CD4-positive, alpha-beta T cell treated with Interleukin-4 for 1 hour (primary cell): Measurements from ENCODE around the gene NXN.
"Not testable (repeated sequence)": the region's sequence is repeated elsewhere in the genome, so short reads cannot be mapped to it uniquely, and the experiment has no call there.

ENCODE experiments used
- DNase-seq, 2 donors: peaks; one replicate each; pipeline ENCODE4 v3.0.0-alpha.2; 2020 to 2022

NXN gene

GRCh38 chr17:1005361-1005946, 25.9 kb upstream of the NXN start:
- DNase-seq, result no peak

GRCh38 chr17:1004769-1005295, 25.3 kb upstream of the NXN start:
- DNase-seq, result no peak

- DNase-seq, result no peak
Observed at GRCh38 chr17:1003972-1004768, 24.6 kb upstream of the NXN start.

GRCh38 chr17:1003633-1003971, 24.0 kb upstream of the NXN start:
- DNase-seq, result no peak

GRCh38 chr17:1002771-1003555, 23.4 kb upstream of the NXN start:
- no peak for DNase-seq

GRCh38 chr17:1002412-1002753, 22.8 kb upstream of the NXN start:
- no peak for DNase-seq

GRCh38 chr17:1001640-1002411, 22.2 kb upstream of the NXN start:
- DNase-seq, result no peak

GRCh38 chr17:1000597-1001461, 21.3 kb upstream of the NXN start:
- no peak for DNase-seq

GRCh38 chr17:998111-998510, 18.5 kb upstream of the NXN start:
- no peak for DNase-seq

GRCh38 chr17:996554-997344, 17.2 kb upstream of the NXN start, which contains the start of gene TIMM22:
Gene TIMM22, plus strand, starts transcription at chr17:997129. Its CDS starts 14 bp downstream, at chr17:997143.
- DNase-seq, result peak; percentile 94 to 95

GRCh38 chr17:995324-995723, 15.7 kb upstream of the NXN start:
- not testable (repeated sequence) for DNase-seq

GRCh38 chr17:992933-993332, 13.4 kb upstream of the NXN start:
- DNase-seq, result no peak

- DNase-seq, result no peak
Observed at GRCh38 chr17:988561-988960, 9.0 kb upstream of the NXN start.

- no peak for DNase-seq
Observed at GRCh38 chr17:987931-988330, 8.4 kb upstream of the NXN start.

GRCh38 chr17:986322-986929, 6.8 kb upstream of the NXN start:
- no peak for DNase-seq

- DNase-seq, result no peak
Observed at GRCh38 chr17:983921-984320, 4.3 kb upstream of the NXN start.

- DNase-seq, result no peak
Observed at GRCh38 chr17:981292-981658, 1.7 kb upstream of the NXN start.

- peak; percentile 87 to 89 for DNase-seq
Observed at GRCh38 chr17:980406-981291, 1.1 kb upstream of the NXN start.

GRCh38 chr17:979212-979538, 401 bp downstream of the NXN start:
- no peak for DNase-seq
